M059J (cell line): ENCODE data around the gene ADAMTS17. TPM values are rescaled to one million over a fixed set of nuclear protein-coding genes. Genes with fewer than 3 reads are reported as not detected.
"Not testable (repeated sequence)": the region's sequence is repeated elsewhere in the genome, so short reads cannot be mapped to it uniquely, and the experiment has no call there.

Experiments used
- DNase-seq: peaks from one replicate; pipeline ENCODE4 v3.0.0-alpha.2; 2012; ENCODE audit warnings: low read depth
- total RNA-seq: library from RNA; depleted of rRNA; stranded (reverse); fragments of >200 nt; shearing (Covaris generic); gene quantifications from 2 replicates; pipeline ENCODE4 v1.2.3, GENCODE V29; 2014

Gene ADAMTS17
- total RNA-seq, 1 experiment from 2014 or later: 0.02 TPM

DNA sequence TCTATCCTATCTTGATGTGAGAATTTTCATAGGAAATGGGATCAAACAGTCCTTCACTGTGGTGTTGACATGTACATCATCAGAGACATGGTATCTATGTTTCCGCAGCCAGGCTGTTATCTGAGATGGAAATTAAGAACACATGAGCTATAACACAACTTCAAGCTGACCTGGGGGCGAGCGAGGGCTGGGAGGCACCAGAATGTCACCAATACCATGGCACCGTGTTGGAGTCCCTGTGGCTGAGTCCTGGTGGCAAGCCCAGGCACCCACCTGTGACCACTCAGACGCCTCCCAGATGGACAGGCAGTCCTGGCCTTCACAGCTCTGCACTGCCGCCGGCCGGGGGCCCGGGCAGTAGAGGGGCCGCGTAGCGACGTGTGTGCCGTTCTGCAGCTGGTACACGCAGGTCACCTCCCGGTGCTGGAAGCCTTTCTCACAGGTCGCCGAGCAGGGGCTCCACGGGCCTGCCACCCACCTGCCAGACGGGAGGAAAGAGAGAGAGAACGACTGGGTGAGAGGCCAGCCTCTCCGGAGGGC is 344.6 kb downstream of the ADAMTS17 start:
- DNase-seq: no peak

DNA sequence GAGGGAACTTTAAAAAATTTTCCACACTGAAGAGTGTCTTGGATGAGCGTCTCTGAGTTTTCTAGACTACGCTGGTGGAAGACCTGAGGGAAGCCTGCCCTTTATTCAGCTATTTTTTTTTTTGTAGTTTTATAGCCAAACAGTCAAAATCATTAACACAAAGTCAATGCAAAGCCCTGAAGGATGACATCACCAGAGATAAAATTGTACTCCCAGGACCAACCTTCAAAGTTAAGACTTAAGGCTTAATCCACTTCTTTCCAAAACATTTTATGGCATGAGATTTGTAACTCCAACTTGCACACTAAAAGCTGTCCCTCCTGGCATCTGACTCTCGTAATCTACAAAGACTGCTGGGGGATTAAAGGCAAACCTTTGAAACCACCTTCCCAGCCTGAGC is 345.1 kb downstream of the ADAMTS17 start:
- DNase-seq: no peak

GRCh38 chr15:99995543-99995942 is 346.2 kb downstream of the ADAMTS17 start:
- DNase-seq: no peak

DNA sequence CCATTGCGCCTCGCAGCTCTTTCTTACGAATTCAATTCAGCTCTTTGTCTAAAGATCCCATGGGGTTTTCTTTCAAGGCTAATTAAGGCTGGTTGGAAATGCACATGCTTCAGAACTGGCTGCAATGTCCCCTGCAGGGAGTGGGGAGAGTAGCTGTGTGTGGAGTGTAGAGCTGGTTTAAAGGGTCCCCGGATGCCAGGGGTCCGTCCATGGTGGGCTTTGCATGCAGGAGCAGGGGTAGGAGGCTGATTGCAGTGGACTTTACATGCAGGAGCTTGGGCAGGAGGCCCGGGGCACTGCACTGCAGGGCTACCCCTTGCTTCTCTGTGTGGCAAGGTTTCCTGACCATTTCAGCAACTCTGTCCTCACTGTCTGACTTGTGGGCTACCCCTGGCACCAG is 346.9 kb downstream of the ADAMTS17 start:
- no peak for DNase-seq

- DNase-seq: no peak
Measured at GRCh38 chr15:99993681-99994131, 348.1 kb downstream of the ADAMTS17 start.

GRCh38 chr15:99993262-99993661 is 348.5 kb downstream of the ADAMTS17 start:
- DNase-seq: no peak

DNA sequence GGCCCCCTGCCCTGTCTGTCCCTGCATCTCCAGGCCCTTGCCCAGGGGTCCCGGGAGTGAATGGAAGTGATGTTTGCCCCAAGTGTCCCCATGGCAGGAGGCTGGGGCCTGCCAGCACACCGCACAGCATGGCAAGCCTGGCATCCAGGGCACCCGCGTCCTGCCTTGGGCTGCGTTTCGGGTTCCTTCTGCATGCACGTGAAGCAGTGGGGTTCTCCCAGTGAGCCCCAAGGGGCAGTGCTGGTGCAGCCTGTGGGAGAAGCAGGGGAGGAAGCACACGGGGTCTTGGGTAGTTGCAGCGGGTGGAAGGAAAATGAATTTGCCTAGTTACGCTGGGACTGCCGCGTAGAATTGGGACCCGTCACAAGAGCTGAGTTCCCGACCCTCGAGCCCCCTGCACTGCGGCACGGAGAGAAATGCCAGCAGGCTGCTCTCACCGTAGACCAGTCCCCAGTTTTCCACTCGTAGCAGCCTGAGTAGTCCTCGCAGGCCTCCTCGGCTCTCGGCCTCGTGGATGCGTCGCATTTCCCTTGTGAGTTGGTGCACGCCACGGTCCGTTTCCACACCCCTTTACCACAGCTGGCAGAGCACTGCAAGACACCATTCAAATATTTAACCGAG is 349.1 kb downstream of the ADAMTS17 start:
- DNase-seq: no peak

DNA sequence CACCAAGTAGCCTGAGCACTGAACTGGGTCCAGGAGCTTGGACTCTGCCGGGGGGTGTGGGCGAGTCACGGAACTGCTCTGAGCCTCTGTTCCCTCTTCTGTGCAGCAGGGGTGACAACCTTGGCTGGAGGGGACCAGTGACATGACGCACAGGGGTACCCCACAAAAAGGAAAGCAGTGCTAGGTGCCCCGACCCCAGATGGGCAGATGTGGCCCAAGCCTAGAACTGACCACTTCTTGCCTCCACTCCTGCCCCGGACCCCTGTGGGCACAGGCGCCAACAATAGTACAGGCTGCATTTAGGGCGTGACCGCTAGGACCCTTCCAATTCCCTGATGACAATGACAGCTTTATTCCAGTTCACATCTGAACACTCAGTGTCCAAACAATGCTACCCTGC is 352.7 kb downstream of the ADAMTS17 start:
- DNase-seq: no peak

GRCh38 chr15:99987701-99988100 is 354.1 kb downstream of the ADAMTS17 start:
- DNase-seq: no peak

GRCh38 chr15:99987119-99987506 is 354.7 kb downstream of the ADAMTS17 start:
- DNase-seq: no peak

DNA sequence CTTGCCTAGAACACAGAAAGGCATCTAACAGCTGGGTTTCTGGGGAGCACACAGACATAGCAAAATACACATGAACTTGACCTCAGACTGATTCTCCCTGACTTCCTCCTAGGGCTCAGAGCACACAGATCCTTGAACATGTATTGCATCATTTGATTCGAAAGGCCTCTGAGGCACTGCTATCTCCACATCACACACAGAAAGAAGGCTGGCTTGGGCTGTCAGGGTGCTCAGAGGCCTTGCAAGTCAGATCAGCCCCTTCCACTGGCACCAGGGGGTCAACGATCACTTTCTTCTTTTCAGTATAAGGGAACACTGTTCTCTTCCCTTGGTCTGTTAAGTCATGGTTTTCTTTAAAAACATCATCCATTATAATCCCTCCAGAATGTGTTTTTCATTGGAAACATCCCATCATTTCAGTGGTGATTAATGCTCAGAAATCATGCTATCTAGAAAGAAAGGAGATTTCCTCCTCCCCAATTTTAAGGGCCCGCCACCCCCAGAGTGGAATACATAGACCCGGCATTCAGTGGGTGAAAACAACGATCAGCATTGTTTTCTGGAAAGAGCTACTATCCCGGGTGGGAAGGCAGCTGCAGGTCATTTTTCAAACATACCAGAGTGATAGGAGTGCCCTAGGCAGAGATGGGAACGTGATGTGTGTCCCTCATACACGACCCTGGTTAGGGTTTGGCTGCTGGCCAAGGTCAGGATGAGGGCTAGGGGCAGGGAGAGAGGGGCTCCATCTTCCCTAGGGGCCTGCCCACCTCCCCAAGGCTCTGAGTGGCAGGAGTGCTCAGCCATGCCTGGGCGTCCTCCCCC is 355.3 kb downstream of the ADAMTS17 start:
- no peak for DNase-seq

- DNase-seq: no peak
Measured at GRCh38 chr15:99985878-99986277, 355.9 kb downstream of the ADAMTS17 start.

DNA sequence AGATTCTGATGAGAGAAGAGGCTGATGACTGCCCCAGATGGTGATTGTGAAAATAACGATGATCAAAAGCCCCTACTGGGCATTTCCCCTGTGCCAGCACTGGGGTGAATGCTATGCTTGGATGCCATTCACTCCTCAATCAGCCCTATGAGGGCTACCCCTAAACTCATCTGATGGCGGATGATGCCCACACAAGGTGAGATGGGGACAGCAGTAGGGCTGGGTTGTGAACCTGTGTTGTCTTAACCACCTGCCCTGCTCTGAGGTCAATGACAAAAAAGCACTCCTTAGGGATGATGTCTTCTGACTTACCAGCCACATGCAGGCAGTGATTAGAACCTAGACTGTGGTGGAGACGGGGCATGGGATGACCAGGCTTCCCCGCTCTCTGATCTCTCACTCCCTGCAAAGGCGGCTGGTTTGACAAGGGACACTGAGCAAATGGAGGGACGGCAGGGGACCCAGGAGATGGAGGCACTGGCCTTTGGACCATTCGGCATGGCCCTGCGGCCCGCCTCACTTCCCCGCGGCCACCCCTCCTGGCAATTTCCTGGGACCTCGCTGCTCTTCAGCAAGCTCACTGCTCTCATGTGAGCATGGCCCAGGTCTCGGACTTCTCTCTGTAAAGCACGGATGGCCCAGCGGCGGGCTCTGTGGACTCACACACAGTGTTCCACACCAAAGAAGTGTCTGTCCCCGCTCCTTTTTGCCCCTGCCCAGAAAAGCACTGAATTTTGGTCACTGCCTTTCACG is 357.1 kb downstream of the ADAMTS17 start:
- no peak for DNase-seq

GRCh38 chr15:99983886-99984286 is 357.9 kb downstream of the ADAMTS17 start:
- peak; percentile 9 for DNase-seq

- DNase-seq: peak; percentile 16
Measured at GRCh38 chr15:99983171-99983885, 358.4 kb downstream of the ADAMTS17 start.

DNA sequence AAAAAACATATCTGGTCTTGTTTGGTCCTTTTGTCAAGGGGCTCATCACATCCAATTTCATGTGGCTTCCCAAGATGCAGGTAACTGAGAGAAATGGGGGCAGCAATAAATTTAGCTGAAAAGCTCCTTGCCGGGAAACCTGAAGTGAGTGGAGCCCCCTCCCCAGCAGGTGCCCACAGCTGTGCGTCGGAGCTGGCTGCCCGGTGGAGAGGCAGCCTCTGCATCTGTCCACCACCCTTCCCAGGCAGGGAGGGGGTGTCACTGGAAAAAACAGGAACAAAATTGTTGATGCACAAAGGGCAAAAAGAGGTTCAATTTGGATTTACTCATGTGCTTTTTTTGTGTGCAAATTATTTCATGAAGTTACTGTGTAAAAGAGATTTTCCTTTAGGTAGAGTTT is 359.1 kb downstream of the ADAMTS17 start:
- no peak for DNase-seq

- DNase-seq: no peak
Measured at GRCh38 chr15:99981839-99982658, 359.7 kb downstream of the ADAMTS17 start.

DNA sequence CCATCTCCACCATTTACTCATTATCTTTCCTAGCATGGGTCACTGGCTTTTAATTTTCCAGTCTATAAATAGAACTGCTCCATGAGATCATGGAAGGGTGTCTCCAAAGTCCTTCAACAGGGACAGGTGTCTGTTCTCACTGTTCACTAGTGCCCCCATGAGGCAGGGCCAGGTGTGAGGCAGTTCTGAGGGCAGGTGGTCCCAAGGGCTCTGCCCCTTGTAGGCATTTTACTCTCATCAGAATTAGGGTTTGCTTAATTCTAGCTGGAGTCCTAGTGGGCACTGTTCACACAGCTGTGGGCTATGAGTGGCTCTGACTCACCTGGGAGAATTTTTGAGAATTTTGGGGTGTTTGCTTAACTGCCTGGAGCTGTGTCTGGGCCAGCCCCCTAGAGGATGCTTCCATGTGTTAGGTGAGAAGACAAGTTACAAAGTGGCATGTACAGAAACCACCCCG is 360.6 kb downstream of the ADAMTS17 start:
- DNase-seq: peak; percentile 30

GRCh38 chr15:99980752-99981151 is 361.0 kb downstream of the ADAMTS17 start:
- DNase-seq: no peak

GRCh38 chr15:99979886-99980285 is 361.9 kb downstream of the ADAMTS17 start:
- not testable (repeated sequence) for DNase-seq

GRCh38 chr15:99979371-99979770 is 362.4 kb downstream of the ADAMTS17 start:
- no peak for DNase-seq
